GM10266 (cell line): Measurements from ENCODE around the gene PET117.

Source experiments
- DNase-seq: peaks from one replicate; pipeline ENCODE4 v3.0.0; 2012; ENCODE audit errors: extremely low spot score
- TF ChIP-seq, protein P1 (sequence below): IDR thresholded peaks from 2 replicates; pipeline ENCODE4 v1.5.1; 2012; ENCODE audit warnings: mild to moderate bottlenecking, low read depth; ENCODE audit not compliant: control insufficient read depth, insufficient read depth; ENCODE audit errors: missing control alignments

The PET117 gene

DNA sequence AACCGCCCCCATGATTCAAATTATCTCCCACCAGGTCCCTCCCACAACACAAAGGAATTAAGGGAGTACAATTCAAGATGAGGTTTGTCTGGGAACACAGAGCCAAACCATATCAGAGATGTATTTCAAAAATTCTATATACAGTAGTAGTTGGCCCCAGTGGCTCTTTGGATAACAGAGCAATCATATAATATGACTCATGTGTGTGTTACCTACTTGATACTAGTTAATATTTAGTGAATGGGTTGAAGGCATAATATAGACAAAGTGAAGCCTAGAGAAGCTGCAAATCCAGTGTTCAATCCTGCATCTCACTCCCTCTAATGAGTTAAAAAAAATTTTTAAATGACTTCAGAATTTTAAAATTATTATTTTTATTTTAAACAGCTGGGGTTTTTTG lies 43.2 kb downstream of the PET117 start:
- DNase-seq, result no peak
- TF ChIP-seq, protein P1, sequence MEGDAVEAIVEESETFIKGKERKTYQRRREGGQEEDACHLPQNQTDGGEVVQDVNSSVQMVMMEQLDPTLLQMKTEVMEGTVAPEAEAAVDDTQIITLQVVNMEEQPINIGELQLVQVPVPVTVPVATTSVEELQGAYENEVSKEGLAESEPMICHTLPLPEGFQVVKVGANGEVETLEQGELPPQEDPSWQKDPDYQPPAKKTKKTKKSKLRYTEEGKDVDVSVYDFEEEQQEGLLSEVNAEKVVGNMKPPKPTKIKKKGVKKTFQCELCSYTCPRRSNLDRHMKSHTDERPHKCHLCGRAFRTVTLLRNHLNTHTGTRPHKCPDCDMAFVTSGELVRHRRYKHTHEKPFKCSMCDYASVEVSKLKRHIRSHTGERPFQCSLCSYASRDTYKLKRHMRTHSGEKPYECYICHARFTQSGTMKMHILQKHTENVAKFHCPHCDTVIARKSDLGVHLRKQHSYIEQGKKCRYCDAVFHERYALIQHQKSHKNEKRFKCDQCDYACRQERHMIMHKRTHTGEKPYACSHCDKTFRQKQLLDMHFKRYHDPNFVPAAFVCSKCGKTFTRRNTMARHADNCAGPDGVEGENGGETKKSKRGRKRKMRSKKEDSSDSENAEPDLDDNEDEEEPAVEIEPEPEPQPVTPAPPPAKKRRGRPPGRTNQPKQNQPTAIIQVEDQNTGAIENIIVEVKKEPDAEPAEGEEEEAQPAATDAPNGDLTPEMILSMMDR, result no peak

- DNase-seq, result no peak
- TF ChIP-seq, protein P1, result no peak
These were observed 49.4 kb downstream of the PET117 start for GRCh38 chr20:18187020-18187419.

DNA sequence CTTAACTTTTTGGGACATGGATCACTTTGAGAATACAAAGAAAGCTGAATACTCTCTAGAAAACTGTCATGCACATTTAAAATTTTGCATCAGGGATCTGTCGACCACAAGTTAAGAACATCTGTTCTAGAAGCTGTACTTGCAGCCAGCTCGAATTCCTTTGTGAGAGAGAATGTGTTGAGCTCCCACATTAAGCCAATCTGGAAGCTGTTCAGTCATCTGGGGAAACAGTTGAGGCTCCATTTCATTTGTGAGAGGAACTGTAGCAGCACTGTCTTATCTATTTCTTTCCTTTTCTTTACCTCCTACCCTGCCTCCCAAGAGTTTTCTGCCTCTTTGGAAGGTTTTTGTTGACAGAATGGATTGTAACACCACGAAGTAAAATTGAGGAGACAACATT lies 50.8 kb downstream of the PET117 start:
- TF ChIP-seq, protein P1, result no peak
- DNase-seq, result no peak

DNA sequence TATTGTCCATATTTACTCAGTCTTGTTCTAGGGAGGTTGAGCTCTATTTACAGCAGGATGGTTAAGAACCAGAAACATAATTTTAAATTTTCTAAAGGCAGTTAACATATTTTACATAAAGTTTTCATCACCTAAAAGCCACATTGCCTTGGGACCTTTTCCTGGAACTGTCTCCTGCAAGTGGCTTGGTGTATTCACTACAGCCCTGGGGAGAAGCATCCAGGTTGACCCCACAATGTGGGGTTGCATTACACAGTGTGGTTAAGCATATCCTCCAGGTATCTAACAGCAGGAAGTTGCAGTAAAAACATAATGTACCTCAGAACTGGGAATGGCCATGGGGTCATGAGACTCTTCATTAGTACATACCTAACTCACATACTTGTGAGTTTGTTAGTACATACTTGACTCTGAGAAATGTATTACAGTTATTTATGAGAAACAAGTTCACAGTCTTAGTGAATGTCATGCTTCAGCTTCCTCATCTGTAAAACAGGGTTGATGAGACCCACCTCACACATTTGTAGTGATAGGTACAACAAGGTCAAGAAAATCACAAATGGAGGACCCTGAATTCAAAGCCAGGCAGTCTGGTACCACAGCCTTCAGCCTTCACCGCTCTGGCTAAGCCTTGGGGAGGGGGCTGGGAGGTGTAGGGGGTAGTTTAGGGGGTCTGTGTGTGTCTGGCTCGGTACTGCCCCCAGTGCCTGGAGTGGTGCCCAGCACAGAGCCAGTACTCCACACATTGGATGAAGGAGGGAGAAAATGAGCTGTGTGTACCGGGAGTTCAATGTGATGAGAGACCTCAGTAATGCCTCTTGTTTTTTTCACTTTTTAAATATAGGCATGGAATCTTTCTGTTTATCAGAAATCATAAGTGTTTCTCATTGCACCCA lies 52.9 kb downstream of the PET117 start:
- TF ChIP-seq, protein P1, result no peak
- DNase-seq, result no peak

- no peak for DNase-seq
- TF ChIP-seq, protein P1, result no peak
These were observed 53.6 kb downstream of the PET117 start for GRCh38 chr20:18191306-18191705.
